T-helper 1 cell treated with Interleukin-12 subunit alpha and Interleukin-12 subunit beta and Interleukin-4 antibody, amounts not matched to agents 30 μg/mL and 1 μg/mL, for 36 hours (primary cell): ENCODE data around the gene MS4A7.

Experiments
- H3K27ac Mint-ChIP-seq: one replicate; pipeline ENCODE4 v1.8.0; 2021; ENCODE audit warnings: mild to moderate bottlenecking, mixed read lengths
- H3K27me3 Mint-ChIP-seq: one replicate; pipeline ENCODE4 v1.8.0; 2021; ENCODE audit warnings: low read depth, mixed read lengths
- H3K36me3 Mint-ChIP-seq: one replicate; pipeline ENCODE4 v1.8.0; 2021; ENCODE audit warnings: low read depth, mixed read lengths
- H3K4me1 Mint-ChIP-seq: one replicate; pipeline ENCODE4 v1.8.0; 2021; ENCODE audit warnings: low read depth, mixed read lengths
- H3K4me3 Mint-ChIP-seq: one replicate; pipeline ENCODE4 v1.8.0; 2021; ENCODE audit warnings: mild to moderate bottlenecking, moderate library complexity, mixed read lengths
- H3K9me3 Mint-ChIP-seq: one replicate; pipeline ENCODE4 v1.8.0; 2021; ENCODE audit warnings: mixed read lengths

Gene MS4A7

GRCh38 chr11:60390419-60390818, 12.1 kb downstream of the MS4A7 start:
- Mint-ChIP-seq H3K27me3 (no peaks in the 10 kb centered on the region), H3K4me1 (no peaks in the 10 kb centered on the region), H3K4me3 (no peak overlapping the region), H3K9me3 (no peaks in the 10 kb centered on the region), H3K27ac (no peak overlapping the region), H3K36me3 (no peaks in the 10 kb centered on the region)

- Mint-ChIP-seq H3K9me3 (no peaks in the 10 kb centered on the region), H3K4me3 (no peak overlapping the region), H3K27ac (no peak overlapping the region), H3K36me3 (no peaks in the 10 kb centered on the region), H3K4me1 (peaks cover 1% of the 10 kb centered on the region), H3K27me3 (no peaks in the 10 kb centered on the region)
Measured at GRCh38 chr11:60392361-60392760, 14.0 kb downstream of the MS4A7 start.

- Mint-ChIP-seq H3K4me1 (peaks cover 1% of the 10 kb centered on the region), H3K4me3 (no peak overlapping the region), H3K27ac (no peak overlapping the region), H3K9me3 (no peaks in the 10 kb centered on the region), H3K36me3 (no peaks in the 10 kb centered on the region), H3K27me3 (no peaks in the 10 kb centered on the region)
Measured at GRCh38 chr11:60393016-60393415, 14.7 kb downstream of the MS4A7 start.

- H3K27me3 Mint-ChIP-seq: no peaks in the 10 kb centered on the region
- no peak overlapping the region for H3K27ac Mint-ChIP-seq
- no peak overlapping the region for H3K4me3 Mint-ChIP-seq
- no peaks in the 10 kb centered on the region for H3K36me3 Mint-ChIP-seq
- peaks cover 1% of the 10 kb centered on the region for H3K4me1 Mint-ChIP-seq
- no peaks in the 10 kb centered on the region for H3K9me3 Mint-ChIP-seq
Measured at GRCh38 chr11:60394666-60395380, 16.5 kb downstream of the MS4A7 start.

GRCh38 chr11:60396382-60396781, 18.1 kb downstream of the MS4A7 start, which contains the start of gene MS4A14:
Gene MS4A14, plus strand, starts transcription at chr11:60396459. Its CDS starts 120 bp downstream, at chr11:60396579.
- Mint-ChIP-seq H3K4me1 (peaks cover 1% of the 10 kb centered on the region), H3K9me3 (no peaks in the 10 kb centered on the region), H3K36me3 (no peaks in the 10 kb centered on the region), H3K4me3 (no peak within 1 kb of the TSS), H3K27me3 (no peaks in the 10 kb centered on the region), H3K27ac (no peak within 1 kb of the TSS)

- Mint-ChIP-seq H3K36me3 (no peaks in the 10 kb centered on the region), H3K27ac (no peak overlapping the region), H3K4me3 (no peak overlapping the region), H3K4me1 (peaks cover 1% of the 10 kb centered on the region), H3K27me3 (no peaks in the 10 kb centered on the region), H3K9me3 (no peaks in the 10 kb centered on the region)
Measured at GRCh38 chr11:60396799-60397198, 18.5 kb downstream of the MS4A7 start.

- Mint-ChIP-seq H3K4me1 (no peaks in the 10 kb centered on the region), H3K36me3 (no peaks in the 10 kb centered on the region), H3K4me3 (no peak overlapping the region)
Measured at GRCh38 chr11:60420015-60420414, 41.7 kb downstream of the MS4A7 start.

GRCh38 chr11:60422609-60423008, 44.3 kb downstream of the MS4A7 start:
- Mint-ChIP-seq H3K27ac (no peak overlapping the region), H3K27me3 (peaks cover 10% of the 10 kb centered on the region)

More at GRCh38 chr11:60420015-60420414, 41.7 kb downstream of the MS4A7 start:
- Mint-ChIP-seq H3K9me3 (peaks cover 4% of the 10 kb centered on the region), H3K27me3 (peaks cover 6% of the 10 kb centered on the region), H3K27ac (no peak overlapping the region)

GRCh38 chr11:60428517-60428916, 50.2 kb downstream of the MS4A7 start:
- no peak overlapping the region for H3K27ac Mint-ChIP-seq
- peaks cover 17% of the 10 kb centered on the region for H3K27me3 Mint-ChIP-seq
- H3K9me3 Mint-ChIP-seq: no peaks in the 10 kb centered on the region
- H3K36me3 Mint-ChIP-seq: no peaks in the 10 kb centered on the region
- H3K4me3 Mint-ChIP-seq: no peak overlapping the region
- H3K4me1 Mint-ChIP-seq: no peaks in the 10 kb centered on the region

More at GRCh38 chr11:60422609-60423008, 44.3 kb downstream of the MS4A7 start:
- Mint-ChIP-seq H3K36me3 (no peaks in the 10 kb centered on the region), H3K4me3 (no peak overlapping the region), H3K4me1 (no peaks in the 10 kb centered on the region), H3K9me3 (peaks cover 4% of the 10 kb centered on the region)

GRCh38 chr11:60429272-60429671, 50.9 kb downstream of the MS4A7 start, which contains the start of gene MS4A5:
Gene MS4A5, plus strand, starts transcription at chr11:60429572. Its CDS starts 103 bp downstream, at chr11:60429675.
- no peaks in the 10 kb centered on the region for H3K4me1 Mint-ChIP-seq

GRCh38 chr11:60431251-60431650, 52.9 kb downstream of the MS4A7 start:
- H3K27ac Mint-ChIP-seq: no peak overlapping the region

More at GRCh38 chr11:60429272-60429671, 50.9 kb downstream of the MS4A7 start, which contains the start of gene MS4A5:
- H3K36me3 Mint-ChIP-seq: no peaks in the 10 kb centered on the region
- no peak within 1 kb of the TSS for H3K27ac Mint-ChIP-seq
- no peaks in the 10 kb centered on the region for H3K9me3 Mint-ChIP-seq
- peaks cover 23% of the 10 kb centered on the region for H3K27me3 Mint-ChIP-seq
- H3K4me3 Mint-ChIP-seq: no peak within 1 kb of the TSS

GRCh38 chr11:60433401-60433800, 55.1 kb downstream of the MS4A7 start:
- H3K27me3 Mint-ChIP-seq: peaks cover 16% of the 10 kb centered on the region
- H3K9me3 Mint-ChIP-seq: no peaks in the 10 kb centered on the region
- no peak overlapping the region for H3K27ac Mint-ChIP-seq
- no peaks in the 10 kb centered on the region for H3K4me1 Mint-ChIP-seq
- no peaks in the 10 kb centered on the region for H3K36me3 Mint-ChIP-seq
- H3K4me3 Mint-ChIP-seq: no peak overlapping the region

More at GRCh38 chr11:60431251-60431650, 52.9 kb downstream of the MS4A7 start:
- Mint-ChIP-seq H3K4me3 (no peak overlapping the region), H3K36me3 (no peaks in the 10 kb centered on the region), H3K4me1 (no peaks in the 10 kb centered on the region), H3K27me3 (peaks cover 16% of the 10 kb centered on the region), H3K9me3 (no peaks in the 10 kb centered on the region)
